ENCODE results near the gene DYNC2H1. TPM values are rescaled to one million over a fixed set of nuclear protein-coding genes. Genes with fewer than 3 reads are reported as not detected.

Gene DYNC2H1
- total and polyA plus RNA-seq, 7 experiments from 2014 or later = 0.31 to 4.2 (median 2.3) TPM

- no peak overlapping the region for H3K4me3 Mint-ChIP-seq
- H3K27me3 ChIP-seq (ENCODE audit: control insufficient read depth in 2 of 2, insufficient read depth in 2 of 2, low read length in 2 of 2) = no peaks in the 10 kb centered on the region
- POLR2A ChIA-PET = no interaction called here
- no peaks in the 10 kb centered on the region for H3K27me3 Mint-ChIP-seq
- H3K4me1 Mint-ChIP-seq = no peaks in the 10 kb centered on the region
- H3K27ac ChIP-seq (ENCODE audit: low read depth, low read length) = no peak overlapping the region
- intact Hi-C loops (cut with micrococcal nuclease) = no loop called here
- no peaks in the 10 kb centered on the region for H3K9me3 ChIP-seq (ENCODE audit: control insufficient read depth in 2 of 3, low read length in 3 of 3)
- H3K36me3 ChIP-seq (ENCODE audit: control insufficient read depth in 2 of 3, insufficient read depth in 3 of 3, low read length in 3 of 3) = no peaks in the 10 kb centered on the region
- no peak for DNase-seq
- CTCF ChIA-PET = no interaction called here
- H3K4me1 ChIP-seq (ENCODE audit: control insufficient read depth in 2 of 2, insufficient read depth in 2 of 2, low read length in 2 of 2) = no peaks in the 10 kb centered on the region
- no peak overlapping the region for H3K27ac Mint-ChIP-seq
- H3K9me3 Mint-ChIP-seq = no peaks in the 10 kb centered on the region
- H3K36me3 Mint-ChIP-seq = peaks cover 0 to 5% (median 0%) of the 10 kb centered on the region in 5 donors
- H3K4me3 ChIP-seq (ENCODE audit: low read length) = no peak overlapping the region
- no peak for ATAC-seq
Measured at GRCh38 chr11:103284260-103284659, 175.0 kb downstream of the DYNC2H1 start.

DNA sequence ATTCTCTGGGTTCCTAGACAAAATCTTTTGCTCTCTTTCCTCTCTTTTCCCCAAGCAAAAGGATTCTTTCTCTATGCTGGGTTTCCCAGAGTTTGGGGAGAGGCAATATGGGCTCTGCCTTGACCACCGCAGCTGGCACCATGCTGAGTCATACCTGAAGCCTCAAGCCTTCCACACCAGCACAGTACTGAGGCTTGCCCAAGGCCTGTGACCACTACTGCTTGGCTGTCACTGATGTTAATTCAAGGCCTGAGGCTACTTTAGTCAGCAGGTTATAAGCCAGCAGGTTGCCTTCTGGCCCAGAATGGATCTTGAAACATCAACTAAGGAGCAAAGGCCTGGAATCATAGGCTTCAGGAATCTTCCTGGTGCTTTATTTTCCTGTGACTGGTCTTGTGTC is 185.3 kb downstream of the DYNC2H1 start:
- ATAC-seq = no peak
- Histone ChIP-seq H3K4me3 (ENCODE audit: low read length) (no peak overlapping the region), H3K9me3 (ENCODE audit: control insufficient read depth in 2 of 3, low read length in 3 of 3) (peaks cover 0 to 35% (median 0%) of the 10 kb centered on the region in 3 experiments), H3K27ac (ENCODE audit: low read depth, low read length) (no peak overlapping the region), H3K36me3 (ENCODE audit: control insufficient read depth in 2 of 3, insufficient read depth in 3 of 3, low read length in 3 of 3) (no peaks in the 10 kb centered on the region), H3K27me3 (ENCODE audit: control insufficient read depth in 2 of 2, insufficient read depth in 2 of 2, low read length in 2 of 2) (no peaks in the 10 kb centered on the region), H3K4me1 (ENCODE audit: control insufficient read depth in 2 of 2, insufficient read depth in 2 of 2, low read length in 2 of 2) (no peaks in the 10 kb centered on the region)
- POLR2A ChIA-PET = no interaction called here
- no peaks in the 10 kb centered on the region for H3K27me3 Mint-ChIP-seq
- H3K36me3 Mint-ChIP-seq = peaks cover 0 to 31% (median 9%) of the 10 kb centered on the region in 5 donors
- no peak overlapping the region for H3K4me3 Mint-ChIP-seq
- H3K27ac Mint-ChIP-seq = no peak overlapping the region
- H3K9me3 Mint-ChIP-seq = peaks cover 7 to 71% (median 35%) of the 10 kb centered on the region in 11 donors
- intact Hi-C loops (cut with micrococcal nuclease) = no loop called here
- CTCF ChIA-PET = no interaction called here
- DNase-seq = no peak
- no peaks in the 10 kb centered on the region for H3K4me1 Mint-ChIP-seq

DNA sequence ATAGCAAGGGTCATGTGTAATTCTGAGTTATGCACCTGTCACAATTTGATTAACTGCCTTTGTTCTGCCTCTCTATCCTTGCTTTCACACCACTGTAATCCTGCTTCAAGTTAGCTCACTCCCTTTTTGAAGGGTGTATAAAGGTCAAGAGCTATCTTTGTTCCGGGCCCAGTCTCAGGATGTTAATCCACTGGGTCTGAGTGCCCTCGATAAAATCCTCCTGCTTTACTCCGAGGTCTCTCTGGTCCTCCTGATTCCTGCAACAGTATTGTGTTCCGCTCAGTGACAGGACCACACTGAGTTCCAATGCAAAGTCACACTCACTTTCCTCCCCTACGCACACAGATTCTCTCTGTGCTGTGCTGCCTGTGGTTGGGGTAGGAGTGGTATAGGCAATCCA is 186.5 kb downstream of the DYNC2H1 start:
- Mint-ChIP-seq H3K27ac (peak overlapping the region in 1 of 9 donors; percentile 41), H3K4me3 (no peak overlapping the region), H3K27me3 (no peaks in the 10 kb centered on the region), H3K9me3 (peaks cover 7 to 71% (median 34%) of the 10 kb centered on the region in 11 donors), H3K36me3 (peaks cover 0 to 29% (median 9%) of the 10 kb centered on the region in 5 donors), H3K4me1 (no peaks in the 10 kb centered on the region)
- Histone ChIP-seq H3K36me3 (ENCODE audit: control insufficient read depth in 2 of 3, insufficient read depth in 3 of 3, low read length in 3 of 3) (no peaks in the 10 kb centered on the region), H3K27ac (ENCODE audit: low read depth, low read length) (no peak overlapping the region), H3K4me1 (ENCODE audit: control insufficient read depth in 2 of 2, insufficient read depth in 2 of 2, low read length in 2 of 2) (no peaks in the 10 kb centered on the region), H3K27me3 (ENCODE audit: control insufficient read depth in 2 of 2, insufficient read depth in 2 of 2, low read length in 2 of 2) (no peaks in the 10 kb centered on the region), H3K4me3 (ENCODE audit: low read length) (no peak overlapping the region), H3K9me3 (ENCODE audit: control insufficient read depth in 2 of 3, low read length in 3 of 3) (peaks cover 0 to 35% (median 0%) of the 10 kb centered on the region in 3 experiments)
- ChIA-PET CTCF (no interaction called here), POLR2A (no interaction called here)
- DNase-seq (no peak), ATAC-seq (no peak)
- intact Hi-C loops (cut with micrococcal nuclease) = no loop called here

- H3K27ac ChIP-seq (ENCODE audit: low read depth, low read length) = no peak overlapping the region
- H3K9me3 Mint-ChIP-seq = peaks cover 4 to 56% (median 23%) of the 10 kb centered on the region in 11 donors
- CTCF ChIA-PET = no interaction called here
Measured at GRCh38 chr11:103297900-103298299, 188.7 kb downstream of the DYNC2H1 start.

DNA sequence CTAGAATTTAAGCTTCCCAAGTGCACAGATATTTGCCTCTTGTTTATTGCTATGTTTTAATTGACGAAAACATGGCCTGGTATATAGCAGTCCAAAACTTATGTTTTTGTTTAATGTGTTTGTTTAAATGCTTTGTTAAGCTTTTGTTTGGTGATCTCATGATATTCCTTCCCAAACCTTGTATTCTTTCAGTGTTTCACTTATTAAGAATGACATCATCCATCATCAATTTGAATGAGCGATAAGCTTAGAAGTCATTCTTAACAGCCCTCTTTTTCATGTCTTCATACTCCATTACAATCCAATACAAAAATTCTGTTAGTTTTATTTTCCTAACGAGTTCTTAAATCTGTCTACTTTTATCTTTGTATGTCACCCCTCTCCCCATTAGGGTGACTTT is 206.0 kb downstream of the DYNC2H1 start:
- Mint-ChIP-seq H3K27ac (no peak overlapping the region), H3K36me3 (peaks cover 0 to 7% (median 0%) of the 10 kb centered on the region in 5 donors), H3K9me3 (no peaks in the 10 kb centered on the region), H3K27me3 (no peaks in the 10 kb centered on the region), H3K4me1 (no peaks in the 10 kb centered on the region), H3K4me3 (no peak overlapping the region)
- DNase-seq = no peak
- intact Hi-C loops (cut with micrococcal nuclease) = no loop called here
- no peaks in the 10 kb centered on the region for H3K9me3 ChIP-seq (ENCODE audit: control insufficient read depth in 2 of 3, low read length in 3 of 3)
- no peaks in the 10 kb centered on the region for H3K27me3 ChIP-seq (ENCODE audit: control insufficient read depth in 2 of 2, insufficient read depth in 2 of 2, low read length in 2 of 2)
- H3K27ac ChIP-seq (ENCODE audit: low read depth, low read length) = no peak overlapping the region
- no peaks in the 10 kb centered on the region for H3K36me3 ChIP-seq (ENCODE audit: control insufficient read depth in 2 of 3, insufficient read depth in 3 of 3, low read length in 3 of 3)
- no peak for ATAC-seq
- CTCF ChIA-PET = interaction anchor here (0.7 kb wide), 1 partner anchor 539 kb away, joined by 3 read pairs; no protein-coding TSS in a partner anchor
- H3K4me3 ChIP-seq (ENCODE audit: low read length) = no peak overlapping the region
- POLR2A ChIA-PET = no interaction called here
- no peaks in the 10 kb centered on the region for H3K4me1 ChIP-seq (ENCODE audit: control insufficient read depth in 2 of 2, insufficient read depth in 2 of 2, low read length in 2 of 2)

More at GRCh38 chr11:103297900-103298299, 188.7 kb downstream of the DYNC2H1 start:
- Histone ChIP-seq H3K4me3 (ENCODE audit: low read length) (no peak overlapping the region), H3K27me3 (ENCODE audit: control insufficient read depth in 2 of 2, insufficient read depth in 2 of 2, low read length in 2 of 2) (no peaks in the 10 kb centered on the region), H3K36me3 (ENCODE audit: control insufficient read depth in 2 of 3, insufficient read depth in 3 of 3, low read length in 3 of 3) (no peaks in the 10 kb centered on the region), H3K9me3 (ENCODE audit: control insufficient read depth in 2 of 3, low read length in 3 of 3) (peaks cover 0 to 30% (median 0%) of the 10 kb centered on the region in 3 experiments), H3K4me1 (ENCODE audit: control insufficient read depth in 2 of 2, insufficient read depth in 2 of 2, low read length in 2 of 2) (no peaks in the 10 kb centered on the region)
- Mint-ChIP-seq H3K4me1 (no peaks in the 10 kb centered on the region), H3K27me3 (no peaks in the 10 kb centered on the region), H3K36me3 (peaks cover 0 to 15% (median 4%) of the 10 kb centered on the region in 5 donors), H3K4me3 (no peak overlapping the region), H3K27ac (no peak overlapping the region)
- ATAC-seq (no peak), DNase-seq (no peak)
- intact Hi-C loops (cut with micrococcal nuclease) = no loop called here
- POLR2A ChIA-PET = no interaction called here

DNA sequence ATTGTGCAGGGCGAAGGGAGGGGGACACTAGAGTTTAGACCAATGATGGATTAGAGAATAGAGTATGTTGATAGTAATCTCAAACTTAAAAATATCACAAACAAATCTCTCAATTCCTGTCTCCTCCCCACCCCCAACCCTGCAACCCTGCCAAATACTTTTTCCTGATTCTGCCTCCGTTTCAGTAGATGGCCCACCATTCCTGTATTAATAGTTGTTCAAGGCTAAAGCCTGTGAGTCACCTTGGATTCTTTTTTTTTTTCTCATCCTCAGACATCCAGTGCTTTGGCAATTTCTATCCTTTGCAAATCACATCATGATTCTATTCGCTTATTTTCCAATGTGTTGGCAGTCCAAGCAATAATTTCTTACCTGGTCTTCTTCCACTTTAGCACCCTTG is 207.9 kb downstream of the DYNC2H1 start:
- Histone ChIP-seq H3K4me1 (ENCODE audit: control insufficient read depth in 2 of 2, insufficient read depth in 2 of 2, low read length in 2 of 2) (no peaks in the 10 kb centered on the region), H3K36me3 (ENCODE audit: control insufficient read depth in 2 of 3, insufficient read depth in 3 of 3, low read length in 3 of 3) (no peaks in the 10 kb centered on the region), H3K9me3 (ENCODE audit: control insufficient read depth in 2 of 3, low read length in 3 of 3) (no peaks in the 10 kb centered on the region), H3K27me3 (ENCODE audit: control insufficient read depth in 2 of 2, insufficient read depth in 2 of 2, low read length in 2 of 2) (no peaks in the 10 kb centered on the region), H3K4me3 (ENCODE audit: low read length) (no peak overlapping the region), H3K27ac (ENCODE audit: low read depth, low read length) (no peak overlapping the region)
- H3K4me1 Mint-ChIP-seq = no peaks in the 10 kb centered on the region
- H3K9me3 Mint-ChIP-seq = no peaks in the 10 kb centered on the region
- H3K27ac Mint-ChIP-seq = no peak overlapping the region
- ATAC-seq (no peak), DNase-seq (no peak)
- peaks cover 0 to 4% (median 3%) of the 10 kb centered on the region in 5 donors for H3K36me3 Mint-ChIP-seq
- intact Hi-C loops (cut with micrococcal nuclease) = no loop called here
- CTCF ChIA-PET = no interaction called here
- H3K27me3 Mint-ChIP-seq = no peaks in the 10 kb centered on the region
- H3K4me3 Mint-ChIP-seq = no peak overlapping the region
- POLR2A ChIA-PET = no interaction called here

DNA sequence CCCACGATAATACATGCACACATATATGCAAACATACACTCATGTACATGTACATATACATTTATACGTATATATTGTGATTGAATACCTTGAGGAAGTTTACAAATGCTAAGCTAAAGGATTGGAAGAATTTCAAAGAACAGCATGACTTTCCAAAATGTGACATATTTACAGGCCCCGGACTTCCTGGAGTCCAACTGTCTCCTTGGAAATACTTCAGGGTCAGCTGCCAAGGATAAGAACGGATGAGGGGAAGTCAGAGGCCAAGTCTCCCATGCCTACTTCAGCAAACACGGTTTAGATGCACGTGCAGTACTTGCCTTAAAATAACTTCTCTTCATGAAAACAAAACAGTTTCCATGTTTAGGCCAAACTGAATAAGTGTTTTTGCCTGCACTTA is 213.6 kb downstream of the DYNC2H1 start:
- peaks cover 0 to 19% (median 4%) of the 10 kb centered on the region in 5 donors for H3K36me3 Mint-ChIP-seq
- peaks cover 0 to 8% (median 7%) of the 10 kb centered on the region in 7 donors for H3K4me1 Mint-ChIP-seq
- no peaks in the 10 kb centered on the region for H3K27me3 Mint-ChIP-seq
- CTCF ChIA-PET = no interaction called here
- H3K4me3 Mint-ChIP-seq = no peak overlapping the region
- Histone ChIP-seq H3K9me3 (ENCODE audit: control insufficient read depth in 2 of 3, low read length in 3 of 3) (no peaks in the 10 kb centered on the region), H3K36me3 (ENCODE audit: control insufficient read depth in 2 of 3, insufficient read depth in 3 of 3, low read length in 3 of 3) (no peaks in the 10 kb centered on the region), H3K4me1 (ENCODE audit: control insufficient read depth in 2 of 2, insufficient read depth in 2 of 2, low read length in 2 of 2) (no peaks in the 10 kb centered on the region), H3K27me3 (ENCODE audit: control insufficient read depth in 2 of 2, insufficient read depth in 2 of 2, low read length in 2 of 2) (no peaks in the 10 kb centered on the region), H3K27ac (ENCODE audit: low read depth, low read length) (no peak overlapping the region), H3K4me3 (ENCODE audit: low read length) (no peak overlapping the region)
- DNase-seq (no peak), ATAC-seq (no peak)
- no peaks in the 10 kb centered on the region for H3K9me3 Mint-ChIP-seq
- H3K27ac Mint-ChIP-seq = no peak overlapping the region
- intact Hi-C loops (cut with micrococcal nuclease) = no loop called here
- POLR2A ChIA-PET = no interaction called here
